ENCODE data around the gene USP28.
A peak's percentile ranks its signal among the peaks of the same experiment; 100 is the strongest.

USP28 gene

GRCh38 chr11:113873236-113873626, 2.1 kb downstream of the USP28 start:
- peak; percentile 46 for DNase-seq (ENCODE audit: low read depth, low spot score)
- TF ChIP-seq CTCF (IDR thresholded peaks at IDR 0.05; ENCODE audit: low read depth, low read length): no peak
- in situ Hi-C loops (cut with HindIII; ENCODE audit: low sequenced_read_pairs): no loop called here
- no peak overlapping the region for H3K4me3 ChIP-seq (ENCODE audit: low read depth, low read length)

- no peak overlapping the region for H3K4me3 ChIP-seq (ENCODE audit: low read depth, low read length)
- in situ Hi-C loops (cut with HindIII; ENCODE audit: low sequenced_read_pairs): no loop called here
- DNase-seq (ENCODE audit: low read depth, low spot score): no peak
- no peak for TF ChIP-seq CTCF (IDR thresholded peaks at IDR 0.05; ENCODE audit: low read depth, low read length)
These were observed 4.0 kb downstream of the USP28 start for GRCh38 chr11:113871336-113871735.

- H3K4me3 ChIP-seq (ENCODE audit: low read depth, low read length): no peak overlapping the region
- DNase-seq (ENCODE audit: low read depth, low spot score): no peak
- in situ Hi-C loops (cut with HindIII; ENCODE audit: low sequenced_read_pairs): no loop called here
- TF ChIP-seq CTCF (IDR thresholded peaks at IDR 0.05; ENCODE audit: low read depth, low read length): no peak
These were observed 7.4 kb downstream of the USP28 start for GRCh38 chr11:113867843-113868503.

DNA sequence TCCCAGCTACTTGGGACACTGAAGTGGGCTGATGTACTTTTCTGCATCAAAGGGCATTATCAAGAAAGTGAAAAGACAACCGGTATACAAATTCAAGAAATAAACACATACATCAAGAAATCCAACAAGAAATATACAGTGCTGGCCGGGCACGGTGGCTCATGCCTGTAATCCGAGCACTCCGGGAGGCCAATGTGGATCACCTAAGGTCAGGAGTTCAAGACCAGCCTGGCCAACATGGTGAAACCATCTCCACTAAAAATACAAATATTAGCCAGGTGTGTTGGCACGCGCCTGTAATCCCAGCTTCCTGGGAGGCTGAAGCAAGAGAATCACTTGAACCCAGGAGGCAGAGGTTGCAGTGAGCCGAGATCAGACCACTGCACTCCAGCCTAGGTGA, 9.5 kb downstream of the USP28 start:
- DNase-seq (ENCODE audit: low read depth, low spot score): no peak
- in situ Hi-C loops (cut with HindIII; ENCODE audit: low sequenced_read_pairs): no loop called here
- H3K4me3 ChIP-seq (ENCODE audit: low read depth, low read length): no peak overlapping the region

GRCh38 chr11:113864410-113864809, 11.0 kb downstream of the USP28 start:
- TF ChIP-seq CTCF (IDR thresholded peaks at IDR 0.05; ENCODE audit: low read depth, low read length): no peak
- DNase-seq (ENCODE audit: low read depth, low spot score): no peak
- in situ Hi-C loops (cut with HindIII; ENCODE audit: low sequenced_read_pairs): no loop called here
- no peak overlapping the region for H3K4me3 ChIP-seq (ENCODE audit: low read depth, low read length)

More for the DNA sequence above, 9.5 kb downstream of the USP28 start:
- TF ChIP-seq CTCF (IDR thresholded peaks at IDR 0.05; ENCODE audit: low read depth, low read length): no peak

DNA sequence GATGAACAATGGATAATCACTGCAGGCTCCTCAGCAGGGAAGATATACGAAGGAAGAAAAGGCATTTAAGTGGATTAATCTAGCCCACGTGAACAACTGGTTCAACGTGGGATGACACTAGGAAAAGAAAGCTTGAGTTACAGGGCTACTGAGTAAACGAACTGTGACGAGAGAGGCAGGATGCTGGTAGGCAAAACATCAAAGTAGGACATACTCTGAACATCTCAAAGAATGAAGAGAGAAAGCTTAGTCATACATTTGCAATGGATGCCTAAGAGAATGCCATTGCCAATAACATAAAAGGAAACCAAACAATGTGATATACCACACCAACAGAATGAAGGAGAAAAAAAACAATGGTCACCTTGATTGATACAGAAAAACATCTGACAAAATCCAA, 12.9 kb downstream of the USP28 start:
- no peak for TF ChIP-seq CTCF (IDR thresholded peaks at IDR 0.05; ENCODE audit: low read depth, low read length)
- in situ Hi-C loops (cut with HindIII; ENCODE audit: low sequenced_read_pairs): no loop called here
- peak; percentile 62 for DNase-seq (ENCODE audit: low read depth, low spot score)
- H3K4me3 ChIP-seq (ENCODE audit: low read depth, low read length): no peak overlapping the region

All from astrocyte of the spinal cord (primary cell).